ENCODE measurements around the gene OR9Q2.

The OR9Q2 gene

DNA sequence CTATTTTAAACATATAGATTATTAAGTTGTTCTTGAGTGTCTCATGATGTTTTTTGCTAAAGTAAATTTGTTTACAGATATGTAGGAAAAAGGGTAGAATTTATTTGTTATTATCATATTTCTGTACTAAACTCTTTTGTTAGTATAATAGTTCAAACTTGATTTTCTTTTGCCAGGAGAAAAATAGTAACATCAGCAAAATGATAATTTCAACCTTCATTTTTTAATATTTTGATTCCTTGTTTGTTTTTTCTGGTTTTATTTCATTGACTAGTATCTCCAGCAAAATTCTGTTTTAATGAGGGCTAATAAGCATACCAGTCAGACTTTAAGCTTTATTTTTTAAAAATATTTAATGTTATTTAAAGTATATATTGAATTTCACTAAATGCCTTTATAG is 27.6 kb downstream of the OR9Q2 start:
- no peak overlapping the region for H3K27ac Mint-ChIP-seq
- no peak for ATAC-seq

DNA sequence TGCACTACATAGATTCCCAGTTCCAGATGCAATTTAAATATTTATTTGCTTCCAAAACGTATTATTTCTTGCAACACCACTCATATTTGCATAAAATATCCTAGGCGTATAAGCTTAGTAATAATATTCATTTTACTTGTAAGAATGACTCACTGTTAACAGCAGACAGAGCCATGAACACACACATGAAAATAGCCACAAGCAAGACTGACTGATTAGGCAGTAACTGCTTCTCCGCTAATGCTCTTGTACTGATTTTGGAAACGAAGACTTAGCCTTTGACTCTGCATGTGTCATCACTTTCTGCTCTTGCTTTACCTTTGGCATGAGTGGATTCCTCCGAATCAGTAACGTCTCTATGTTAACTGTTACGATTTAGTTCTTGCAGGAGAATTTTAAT is 33.9 kb downstream of the OR9Q2 start:
- Mint-ChIP-seq H3K36me3 (no peaks in the 10 kb centered on the region), H3K27ac (no peak overlapping the region), H3K27me3 (peaks cover 2% of the 10 kb centered on the region), H3K4me3 (no peak overlapping the region), H3K9me3 (no peaks in the 10 kb centered on the region), H3K4me1 (no peaks in the 10 kb centered on the region)
- no peak for ATAC-seq

More for the DNA sequence above, 27.6 kb downstream of the OR9Q2 start:
- Mint-ChIP-seq H3K4me1 (no peaks in the 10 kb centered on the region), H3K27me3 (peaks cover 13% of the 10 kb centered on the region), H3K36me3 (no peaks in the 10 kb centered on the region), H3K4me3 (no peak overlapping the region), H3K9me3 (peaks cover 2% of the 10 kb centered on the region)

DNA sequence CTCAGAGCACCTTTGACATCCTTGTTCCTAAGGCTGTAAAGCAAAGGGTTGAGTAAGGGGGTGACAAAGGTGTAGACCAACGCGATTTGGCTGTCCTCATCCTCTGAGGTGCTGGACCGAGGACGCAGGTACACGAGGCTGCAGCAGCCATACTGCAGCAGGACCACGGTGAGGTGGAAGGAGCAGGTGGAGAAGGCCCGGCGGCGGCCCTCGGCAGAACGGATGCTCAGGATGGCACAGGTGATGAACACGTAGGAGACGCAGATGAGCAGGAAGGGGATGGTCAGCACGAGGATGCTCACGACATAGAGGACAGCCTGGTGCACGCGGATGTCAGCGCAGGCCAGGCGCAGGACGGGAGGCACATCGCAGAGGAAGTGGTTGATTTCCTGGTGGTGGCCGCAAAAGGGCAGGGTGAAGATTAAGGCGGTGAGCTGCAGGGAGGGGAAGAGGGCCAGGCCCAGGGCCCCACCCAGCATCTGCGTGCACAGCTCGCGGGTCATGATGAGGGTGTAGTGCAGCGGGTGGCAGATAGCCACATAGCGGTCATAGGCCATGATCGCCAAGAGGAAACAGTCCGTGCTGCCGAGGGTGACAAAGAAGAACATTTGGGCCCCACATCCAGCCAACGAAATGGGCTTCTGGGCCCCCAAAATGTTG is 39.2 kb downstream of the OR9Q2 start:
- no peak overlapping the region for H3K27ac Mint-ChIP-seq
- ATAC-seq = no peak
- no peaks in the 10 kb centered on the region for H3K4me1 Mint-ChIP-seq
- H3K36me3 Mint-ChIP-seq = no peaks in the 10 kb centered on the region
- peaks cover 8% of the 10 kb centered on the region for H3K9me3 Mint-ChIP-seq
- H3K27me3 Mint-ChIP-seq = peaks cover 13% of the 10 kb centered on the region
- no peak overlapping the region for H3K4me3 Mint-ChIP-seq
